ELR (cell line): ENCODE measurements around the gene UBTD1.
"Not testable (repeated sequence)": the region's sequence is repeated elsewhere in the genome, so short reads cannot be mapped to it uniquely, and the experiment has no call there.

Source experiments
- DNase-seq: peaks from one replicate; pipeline ENCODE4 v3.0.0-alpha.2; 2015; ENCODE audit warnings: low read depth

UBTD1 gene

DNA sequence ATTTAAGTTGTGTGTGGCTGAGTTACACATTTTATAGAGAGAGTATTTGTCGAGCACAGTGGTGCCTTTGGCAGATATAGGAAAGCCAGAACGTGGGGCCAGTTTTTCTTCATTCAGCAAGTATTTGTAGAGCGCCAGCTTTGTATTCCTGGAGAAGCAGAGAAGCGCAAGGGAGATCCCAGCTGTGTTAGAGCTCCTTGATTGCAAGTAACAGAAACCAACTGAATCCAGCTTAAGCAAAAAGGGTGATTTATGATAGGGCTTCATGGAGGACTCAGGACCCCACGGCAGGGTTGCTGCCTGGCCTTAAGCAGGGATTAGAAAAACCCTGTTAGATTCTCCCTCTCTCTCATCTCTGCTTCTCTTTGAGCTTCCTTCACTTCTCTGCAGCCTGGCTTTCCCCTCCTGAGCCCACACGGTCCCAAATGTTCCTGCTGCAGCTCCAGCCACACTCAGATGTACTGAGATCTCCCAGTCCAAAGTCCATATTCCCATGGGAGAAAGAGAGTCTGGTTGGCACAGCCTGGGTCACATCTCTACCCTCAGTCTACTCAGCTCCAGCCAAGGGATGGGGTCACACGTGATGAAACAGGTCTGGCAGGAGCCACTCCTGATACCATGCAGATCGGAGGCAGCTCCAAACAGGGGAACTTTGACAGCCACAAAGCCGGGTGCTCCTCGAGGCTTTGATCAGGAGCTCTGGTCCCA is 16.7 kb downstream of the UBTD1 start:
- no peak for DNase-seq

GRCh38 chr10:97517096-97517750 is 18.5 kb downstream of the UBTD1 start:
- DNase-seq: no peak

DNA sequence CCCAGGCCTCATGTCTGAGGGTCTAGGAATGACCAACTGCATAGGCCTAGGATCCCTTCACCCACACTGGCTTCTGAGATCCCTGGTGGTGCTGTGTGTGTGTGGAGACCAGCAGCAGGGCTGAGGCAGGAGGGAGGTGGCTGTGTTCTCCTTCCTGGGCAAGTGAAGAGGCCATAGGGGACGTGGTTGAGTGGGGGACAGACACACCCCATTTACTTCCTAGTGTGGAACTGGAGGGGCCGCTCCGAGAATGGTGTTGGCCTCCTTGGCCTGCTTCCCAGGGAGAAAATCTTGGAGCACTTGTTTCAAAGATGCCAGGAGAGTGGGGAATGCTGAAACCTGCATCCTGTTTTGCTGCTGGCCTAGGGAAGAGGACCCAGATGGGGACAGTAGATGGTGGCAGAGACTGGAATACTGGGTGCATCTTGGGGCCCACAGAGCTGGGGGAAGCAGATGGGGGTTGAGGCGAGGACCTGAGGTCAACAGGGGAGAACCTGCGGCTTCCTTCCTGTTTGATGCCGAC is 19.1 kb downstream of the UBTD1 start:
- peak; percentile 11 for DNase-seq

DNA sequence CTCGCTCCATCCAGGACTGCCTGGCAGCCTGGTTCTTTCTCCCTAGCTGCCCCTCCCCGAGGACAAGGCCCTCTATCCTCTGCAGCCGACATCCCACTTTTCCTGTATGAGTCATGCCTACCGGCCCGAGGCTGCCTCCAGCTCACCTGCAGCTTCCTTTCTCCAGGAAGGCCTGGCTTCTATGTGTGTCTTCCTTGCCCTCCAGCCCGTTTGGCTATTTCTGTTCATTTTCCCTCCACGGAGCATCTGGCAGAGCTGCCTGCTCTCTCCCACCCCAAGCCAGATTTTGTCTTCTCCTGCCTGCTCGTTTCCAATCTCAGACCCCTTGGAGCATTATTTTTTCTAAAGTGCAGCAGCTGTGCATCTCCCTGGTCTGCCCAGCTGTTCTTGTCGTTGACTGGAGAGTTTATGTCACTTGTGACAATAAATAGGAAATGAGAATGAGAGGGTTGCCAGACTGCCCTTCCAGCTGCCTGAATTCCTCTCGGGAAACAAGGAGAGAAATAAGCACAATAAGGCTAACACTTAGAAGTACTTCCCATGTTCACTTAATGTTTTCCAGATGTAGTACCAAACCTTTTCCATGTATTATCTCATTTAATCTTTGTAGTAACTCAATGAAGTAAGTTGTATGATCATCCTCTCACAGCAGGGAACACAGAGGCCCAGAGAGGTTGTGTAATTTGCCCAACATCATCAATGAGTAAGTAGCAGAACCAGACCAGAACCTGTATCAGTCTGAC is 19.7 kb downstream of the UBTD1 start:
- peak; percentile 63 for DNase-seq

DNA sequence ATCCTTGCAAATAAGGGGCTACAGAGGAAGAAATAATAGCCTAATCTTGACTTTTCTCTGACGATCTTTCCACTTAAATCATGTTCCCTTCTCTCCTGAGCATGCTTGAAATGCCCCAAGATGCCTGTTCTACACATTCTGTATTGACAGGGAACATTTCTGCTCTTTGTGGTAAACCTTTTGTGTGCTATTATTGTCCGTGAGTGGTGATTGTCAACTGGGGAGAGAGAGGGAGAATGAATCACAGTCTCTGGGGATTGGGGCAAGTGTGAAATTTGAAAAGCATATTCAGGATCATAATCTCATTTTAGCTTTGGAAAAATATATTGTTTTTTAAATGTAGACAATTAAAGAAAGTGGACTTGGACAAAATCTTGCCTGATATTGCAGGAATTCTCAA is 20.6 kb downstream of the UBTD1 start:
- DNase-seq: no peak

DNA sequence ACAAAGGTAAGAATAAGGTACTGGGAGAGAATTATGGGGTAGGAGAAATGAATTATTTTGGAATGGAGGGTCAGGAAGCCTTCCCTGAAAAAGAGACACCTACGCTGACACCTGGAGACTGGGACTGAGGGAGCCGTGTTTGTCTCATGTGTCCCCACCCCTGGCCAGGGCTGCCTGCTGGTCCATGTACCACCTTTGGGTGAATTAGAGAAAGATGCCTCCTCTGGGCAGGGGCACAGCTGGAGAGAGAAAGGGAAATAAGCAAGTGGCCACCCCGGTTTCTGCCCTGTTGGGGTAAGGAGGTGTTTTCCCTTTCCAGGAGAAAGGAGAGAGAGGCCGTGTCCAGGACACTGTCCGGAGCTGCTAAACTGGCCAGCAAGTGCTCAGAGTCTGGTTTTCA is 21.8 kb downstream of the UBTD1 start:
- DNase-seq: no peak

DNA sequence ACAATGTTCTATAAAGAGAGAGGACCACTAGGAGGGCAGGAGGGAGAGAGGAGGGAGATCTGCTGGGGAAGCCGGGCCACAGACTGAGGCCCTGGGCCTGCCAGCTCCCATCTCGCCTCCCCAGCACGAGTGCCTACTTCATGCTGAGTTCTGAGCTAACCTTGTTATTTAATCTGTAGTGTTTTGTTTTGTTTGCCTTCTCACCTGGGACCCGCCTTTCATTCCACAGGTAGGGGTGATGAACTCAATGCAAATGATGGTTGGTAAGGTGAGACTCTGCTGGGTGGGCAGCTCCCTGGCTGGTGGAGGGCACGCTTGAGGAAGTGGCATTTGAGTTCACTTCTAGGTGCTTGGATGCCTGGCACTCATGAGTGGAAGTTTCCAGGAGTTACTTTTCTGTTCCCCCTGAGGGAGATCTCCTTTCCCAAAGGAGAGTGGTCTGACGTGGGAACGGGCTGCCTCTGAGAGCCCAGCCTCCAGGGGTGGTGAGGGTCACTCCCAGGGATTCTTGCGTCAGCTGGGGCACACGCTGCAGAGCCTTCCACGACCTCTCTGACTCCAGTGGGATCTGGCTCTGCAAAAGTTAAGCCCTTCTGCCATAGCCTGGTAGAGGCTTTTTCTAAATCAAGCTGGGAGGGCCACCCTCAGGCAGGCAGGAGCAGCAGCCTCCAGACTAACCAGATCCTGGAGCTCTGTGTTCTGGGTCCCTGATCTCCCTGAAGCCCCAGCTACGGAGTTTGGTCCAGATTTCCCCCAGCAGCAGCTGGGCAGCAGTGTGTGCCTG is 22.4 kb downstream of the UBTD1 start:
- DNase-seq: no peak

GRCh38 chr10:97522071-97522470 is 23.3 kb downstream of the UBTD1 start:
- DNase-seq: no peak

DNA sequence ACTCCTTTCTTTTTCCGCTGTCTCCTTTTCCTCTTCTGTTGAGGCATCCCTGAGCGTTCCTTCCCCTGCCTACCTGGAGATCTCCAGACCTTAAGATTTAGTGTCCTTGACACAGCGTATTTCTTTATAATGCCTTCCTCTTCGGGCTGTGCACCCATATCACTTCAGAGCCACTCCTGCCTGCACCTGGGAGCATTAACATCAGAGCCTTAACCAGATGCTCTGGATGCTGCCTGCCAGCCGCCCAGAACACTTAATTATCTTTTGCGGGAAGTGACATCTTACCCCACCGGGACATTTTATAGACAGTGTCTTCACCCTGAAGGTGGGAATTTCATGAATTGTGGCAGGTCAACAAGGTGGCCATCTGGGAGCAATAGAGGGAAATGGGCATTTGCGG is 24.2 kb downstream of the UBTD1 start:
- DNase-seq: no peak

DNA sequence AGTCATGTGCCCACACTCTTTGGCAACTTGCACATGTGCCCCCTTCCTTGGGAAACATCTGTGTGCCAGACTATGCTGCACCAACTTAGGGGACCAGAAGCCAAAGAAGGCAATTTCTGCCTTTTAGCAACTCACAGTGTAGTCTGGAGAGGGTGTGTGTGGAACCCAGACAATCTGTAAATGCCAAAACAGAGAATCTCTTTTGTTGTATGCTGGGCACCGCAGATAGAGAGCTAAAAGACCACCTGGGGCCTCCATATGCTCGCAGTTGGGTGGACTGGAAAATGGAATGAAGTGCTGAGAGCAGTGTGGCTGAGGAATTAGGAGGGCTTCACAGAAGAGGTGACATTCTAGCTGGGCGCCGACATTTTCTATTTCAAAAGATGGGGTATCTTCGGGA is 26.4 kb downstream of the UBTD1 start:
- DNase-seq: no peak

DNA sequence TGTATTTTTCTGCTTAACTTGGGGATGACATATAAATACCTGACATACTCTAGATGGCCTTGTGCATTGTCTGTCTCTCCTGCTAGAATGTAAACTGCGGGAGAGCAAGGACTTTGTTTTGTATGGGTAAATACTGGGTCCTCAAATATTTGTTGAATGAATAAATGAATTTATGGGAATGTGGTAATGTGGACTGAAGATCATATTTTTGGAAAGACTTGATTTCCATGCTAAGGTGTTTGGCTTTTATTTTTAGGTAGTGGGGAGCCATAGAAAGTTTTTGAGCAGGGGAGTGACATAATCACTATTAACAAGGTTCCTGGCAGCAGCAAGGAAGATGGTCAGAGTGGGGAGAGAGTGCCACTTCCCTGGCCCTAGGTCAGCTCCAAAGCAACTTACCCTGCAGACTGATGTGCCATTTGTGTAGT is 27.0 kb downstream of the UBTD1 start:
- no peak for DNase-seq

GRCh38 chr10:97528876-97529275 is 30.2 kb downstream of the UBTD1 start:
- not testable (repeated sequence) for DNase-seq

DNA sequence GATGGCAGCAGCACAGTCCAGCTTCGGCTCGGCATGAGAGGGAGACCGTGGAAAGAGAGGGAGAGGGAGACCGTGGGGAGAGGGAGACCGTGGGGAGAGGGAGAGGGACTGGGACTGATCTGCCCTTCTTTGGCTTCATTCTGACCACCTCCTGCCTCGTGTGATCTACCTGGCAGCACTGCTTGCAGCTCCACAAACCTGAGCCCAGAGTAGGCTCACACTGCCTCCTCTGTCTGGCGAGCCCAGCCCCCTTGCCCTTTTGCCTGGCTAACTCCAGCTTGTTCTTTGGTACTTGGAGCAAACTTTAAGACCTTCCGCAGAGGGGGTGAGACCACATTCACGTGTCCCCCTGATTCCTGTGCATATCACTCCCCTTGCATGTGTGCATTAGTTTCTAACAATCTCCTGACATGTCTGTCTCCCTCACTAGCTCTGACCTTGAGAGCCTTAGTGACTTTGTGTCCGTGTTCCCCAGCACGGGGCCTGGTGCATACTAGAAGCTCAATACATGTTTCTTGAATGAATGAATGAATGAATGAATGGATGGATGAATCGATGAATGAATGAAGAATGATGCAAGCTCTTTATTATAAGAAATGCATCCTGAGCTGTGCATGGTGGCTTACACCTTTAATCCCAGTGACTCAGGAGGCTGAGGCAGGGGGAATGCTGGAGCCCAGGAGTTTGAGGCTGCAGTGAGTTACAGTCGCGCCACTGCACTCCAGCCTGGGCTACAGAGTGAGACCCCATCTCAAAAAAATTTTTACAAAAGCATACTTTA is 31.2 kb downstream of the UBTD1 start:
- no peak for DNase-seq

DNA sequence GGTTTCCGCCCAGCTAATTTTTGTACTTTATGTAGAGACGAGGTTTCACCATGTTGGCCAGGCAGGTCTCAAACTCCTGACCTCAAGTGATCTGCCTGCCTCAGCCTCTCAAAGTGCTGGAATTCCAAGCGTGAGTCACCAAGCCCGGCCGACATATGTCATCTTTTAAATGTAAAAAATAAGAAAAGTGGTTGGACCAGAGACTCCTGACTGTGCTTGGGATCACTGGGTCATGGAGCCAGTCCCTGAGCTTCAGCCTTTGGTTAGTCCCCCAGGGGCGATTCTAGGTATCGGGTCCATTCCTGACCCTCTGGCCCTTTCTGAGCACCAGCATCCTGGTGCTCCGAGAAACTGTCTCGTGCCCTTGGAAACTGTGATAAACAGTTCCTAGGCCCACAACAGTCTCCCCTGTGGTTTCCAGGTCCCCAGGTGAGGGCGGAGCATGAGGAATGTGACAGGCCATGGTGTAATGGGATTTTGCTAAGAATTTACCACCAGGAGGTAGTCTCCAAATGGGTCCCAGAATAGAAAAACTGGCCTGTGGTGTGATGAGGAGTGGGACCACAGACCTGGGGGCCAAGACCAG is 32.8 kb downstream of the UBTD1 start:
- peak; percentile 84 for DNase-seq

DNA sequence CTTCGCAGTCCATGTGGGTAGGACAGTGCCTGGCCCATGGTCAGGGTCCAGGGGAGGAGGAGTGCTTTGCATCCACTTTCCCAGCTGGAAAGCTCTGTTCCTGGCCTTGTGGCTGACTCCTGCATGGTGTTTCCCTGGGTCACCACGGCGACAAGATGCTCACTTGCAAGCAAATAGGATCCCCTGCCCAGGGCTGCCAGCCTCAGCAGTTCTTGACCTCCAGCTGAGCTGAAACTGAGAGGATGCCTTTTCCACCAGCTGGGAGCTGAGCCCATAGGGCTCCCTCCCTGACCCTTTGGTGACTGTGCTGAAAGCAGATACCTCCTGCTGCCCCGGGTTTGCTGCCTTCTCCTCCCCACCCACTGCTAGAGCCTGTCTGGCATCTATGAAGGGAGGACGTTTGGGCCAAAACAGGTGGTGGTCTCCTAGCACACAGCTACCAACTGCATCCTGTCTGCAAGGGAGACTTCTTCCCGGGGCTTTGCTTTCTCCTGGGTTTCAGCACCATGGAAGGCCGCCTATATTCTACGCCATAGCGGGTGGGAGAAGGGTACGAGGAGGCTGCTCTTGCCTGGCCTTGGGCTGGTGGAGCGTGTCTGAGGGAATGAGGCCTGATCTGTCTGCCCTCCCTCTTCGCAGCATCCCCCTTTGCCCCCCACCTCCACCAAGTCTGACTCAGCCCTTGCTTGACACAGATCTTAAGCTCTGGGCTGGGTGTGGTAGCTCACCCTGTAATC is 34.4 kb downstream of the UBTD1 start:
- DNase-seq: peak; percentile 42

DNA sequence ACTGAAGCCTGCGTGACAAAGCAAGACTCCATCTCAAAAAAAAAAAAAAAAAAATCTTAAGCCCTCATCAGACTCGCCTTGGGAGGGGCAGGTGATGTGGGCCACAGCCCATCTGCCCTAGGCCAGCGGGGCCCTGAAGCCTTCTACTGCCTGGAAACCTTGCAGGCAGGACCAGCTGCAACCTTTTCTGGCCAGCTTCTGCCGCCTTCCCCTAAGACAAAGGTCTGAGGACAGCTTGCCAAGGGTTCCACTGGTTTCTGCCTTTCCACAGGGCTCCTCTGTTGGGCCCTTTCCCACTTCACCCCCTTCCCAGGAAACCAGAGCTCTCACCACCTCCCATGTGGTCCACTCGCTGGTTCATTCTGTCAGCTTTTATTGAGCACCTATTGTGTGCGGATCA is 35.2 kb downstream of the UBTD1 start:
- no peak for DNase-seq

- peak; percentile 59 for DNase-seq
Observed at GRCh38 chr10:97534746-97535367, 36.1 kb downstream of the UBTD1 start.

DNA sequence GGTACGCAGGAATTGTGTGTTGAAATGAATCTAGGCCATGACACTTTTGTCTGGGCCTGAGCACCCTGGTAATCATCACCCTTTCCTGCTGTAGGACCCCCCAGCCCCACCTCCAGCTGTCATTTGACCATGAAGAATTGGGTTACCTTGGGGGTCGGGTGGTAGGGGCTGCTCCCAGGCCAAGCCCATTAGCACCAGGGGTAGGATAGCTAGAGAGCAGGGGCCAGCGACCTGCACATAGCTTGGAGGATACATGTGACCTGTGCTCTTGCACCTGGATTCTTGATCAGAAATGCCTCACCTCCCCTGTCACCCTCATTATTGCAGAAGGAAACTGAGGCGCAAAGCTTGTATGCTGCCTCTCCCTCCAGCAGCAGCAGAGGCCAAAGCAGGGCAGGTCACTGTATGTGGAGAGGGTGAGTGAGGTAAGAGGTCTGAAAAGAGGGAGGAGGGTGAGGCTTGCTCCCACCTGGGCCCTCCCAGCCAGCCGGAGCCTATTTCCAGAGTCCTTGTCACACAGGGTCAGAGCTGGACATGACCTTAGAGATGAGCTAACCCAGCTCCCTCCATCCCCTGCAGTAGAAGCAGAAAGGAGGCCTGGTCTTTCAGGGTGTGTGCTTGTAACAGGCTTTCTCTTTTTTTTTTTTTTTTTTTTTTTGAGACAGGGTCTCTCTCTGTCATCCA is 38.6 kb downstream of the UBTD1 start:
- no peak for DNase-seq

GRCh38 chr10:97538411-97538810 is 39.7 kb downstream of the UBTD1 start:
- peak; percentile 24 for DNase-seq
